AG08395 (cell line): ENCODE data around the gene GPC5.
"Not testable (repeated sequence)": the region's sequence is repeated elsewhere in the genome, so short reads cannot be mapped to it uniquely, and the experiment has no call there.

ENCODE experiments used
- DNase-seq: peaks from one replicate; pipeline ENCODE4 v3.0.0; 2012; ENCODE audit warnings: mixed read lengths, low spot score

The GPC5 gene

GRCh38 chr13:91649456-91649855 is 251.0 kb downstream of the GPC5 start:
- DNase-seq = no peak

- DNase-seq = no peak
Observed at GRCh38 chr13:91652404-91653301, 254.2 kb downstream of the GPC5 start.

GRCh38 chr13:91655731-91656130 is 257.3 kb downstream of the GPC5 start:
- DNase-seq = no peak

DNA sequence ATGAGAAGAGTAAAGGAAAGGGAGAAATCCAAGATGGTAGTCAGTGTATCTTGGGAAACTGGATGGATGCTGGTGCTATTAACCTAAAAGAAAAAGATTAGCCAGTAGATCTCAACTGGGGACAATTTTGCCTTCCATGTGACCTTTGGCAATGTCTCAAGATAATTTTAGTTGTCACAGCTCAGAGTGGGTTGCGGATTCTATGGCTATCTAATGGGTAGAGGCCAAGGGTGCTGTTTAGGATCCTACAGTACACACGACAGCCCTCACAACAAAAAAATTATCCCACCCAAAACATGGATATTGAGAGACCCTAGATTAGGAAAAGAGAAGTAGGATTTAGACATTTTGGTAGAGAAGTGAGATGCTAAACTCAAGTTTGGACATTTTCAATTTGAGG is 258.9 kb downstream of the GPC5 start:
- no peak for DNase-seq

DNA sequence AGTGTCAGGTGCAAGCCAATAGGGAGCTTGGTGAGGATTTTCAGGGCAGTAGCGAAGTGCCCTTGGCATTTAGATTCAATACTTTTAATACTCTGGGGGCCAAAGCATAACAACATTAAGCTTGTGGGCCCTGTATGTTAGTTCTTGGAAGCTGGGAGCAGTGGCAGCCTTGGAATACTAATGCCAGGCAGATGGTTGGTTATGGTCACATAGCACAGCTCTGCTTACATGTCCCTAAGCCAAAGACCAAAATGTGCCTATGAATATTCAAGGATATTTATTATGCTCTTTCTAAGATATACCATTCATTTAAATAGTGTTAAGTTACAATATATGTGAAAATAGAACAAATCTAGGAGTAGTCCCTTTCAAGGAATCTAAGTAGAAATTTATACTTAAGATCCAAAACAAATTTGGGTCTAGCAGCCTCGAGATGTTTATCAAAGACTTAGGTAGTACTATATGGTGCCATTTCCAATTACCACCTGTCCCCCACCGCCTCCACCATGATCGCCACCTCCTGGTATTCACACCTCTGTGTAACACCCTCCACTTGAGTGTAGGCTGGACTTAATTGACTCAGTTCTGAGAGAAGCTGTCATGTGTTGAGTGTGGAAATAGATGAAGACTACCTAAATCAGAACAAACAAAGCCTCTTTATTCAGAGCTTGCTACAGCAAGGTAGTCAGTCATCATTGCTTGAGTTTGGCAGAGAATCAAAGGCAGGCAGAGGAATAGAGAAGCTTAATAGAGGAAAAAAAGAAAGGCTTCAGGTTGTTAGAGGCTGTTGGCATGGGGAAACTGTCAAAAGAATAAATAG is 261.0 kb downstream of the GPC5 start:
- no peak for DNase-seq

- no peak for DNase-seq
Observed at GRCh38 chr13:91660076-91660415, 261.6 kb downstream of the GPC5 start.

DNA sequence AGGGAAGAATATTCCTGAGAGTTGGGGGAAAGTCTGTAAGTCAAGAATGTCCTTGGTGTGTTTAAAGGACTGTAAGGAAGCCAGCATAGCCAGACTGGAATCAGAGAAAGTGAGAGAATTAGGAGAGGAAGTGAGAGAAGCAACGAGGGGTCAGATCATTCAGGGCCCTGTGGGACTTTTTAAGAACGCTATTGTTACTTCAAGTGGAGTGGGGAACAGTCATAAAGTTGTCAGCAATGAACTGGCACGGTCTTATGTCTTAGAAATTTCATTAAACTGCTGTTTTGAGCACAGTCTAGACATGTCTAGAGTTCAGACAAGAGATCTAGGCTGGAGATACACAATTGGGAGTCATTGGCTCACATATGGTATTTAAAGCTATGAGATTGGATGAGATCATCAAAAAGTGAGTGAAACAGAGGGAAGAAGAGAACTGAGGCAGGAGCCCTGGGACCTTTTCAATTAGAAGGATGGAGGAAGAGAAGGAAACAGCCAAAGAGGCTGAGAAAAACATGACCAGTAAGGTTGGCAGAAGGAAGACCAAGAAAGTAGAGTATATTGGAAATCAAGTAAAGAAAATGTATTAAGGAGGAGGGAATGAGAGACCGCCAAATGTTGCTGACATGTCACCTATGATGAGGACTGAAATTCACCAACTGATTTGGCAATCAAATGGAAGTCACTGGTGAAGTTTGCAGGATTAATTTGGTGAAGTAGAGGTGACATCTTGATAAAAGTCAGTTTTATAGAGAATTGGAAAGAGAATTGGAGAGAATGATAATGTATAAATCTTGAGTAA is 263.5 kb downstream of the GPC5 start:
- DNase-seq = no peak

DNA sequence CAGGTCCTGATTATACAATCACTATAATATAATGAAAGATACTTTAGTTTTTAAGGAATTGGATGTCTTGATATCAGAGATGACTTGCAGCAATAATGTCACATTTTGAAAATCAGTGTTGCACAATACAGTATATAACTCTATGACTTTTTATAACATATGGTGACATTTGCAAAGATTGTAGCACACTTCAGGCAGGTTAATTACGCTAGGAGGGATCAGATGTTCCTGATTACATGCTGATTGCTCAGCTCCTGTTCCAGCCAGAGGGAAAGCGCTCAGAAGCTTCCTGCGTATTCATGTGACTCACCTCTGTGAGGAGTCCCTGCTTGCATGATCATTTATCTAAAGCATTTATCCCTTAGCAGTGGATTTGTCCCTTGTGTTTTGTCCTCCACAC is 265.6 kb downstream of the GPC5 start:
- no peak for DNase-seq

DNA sequence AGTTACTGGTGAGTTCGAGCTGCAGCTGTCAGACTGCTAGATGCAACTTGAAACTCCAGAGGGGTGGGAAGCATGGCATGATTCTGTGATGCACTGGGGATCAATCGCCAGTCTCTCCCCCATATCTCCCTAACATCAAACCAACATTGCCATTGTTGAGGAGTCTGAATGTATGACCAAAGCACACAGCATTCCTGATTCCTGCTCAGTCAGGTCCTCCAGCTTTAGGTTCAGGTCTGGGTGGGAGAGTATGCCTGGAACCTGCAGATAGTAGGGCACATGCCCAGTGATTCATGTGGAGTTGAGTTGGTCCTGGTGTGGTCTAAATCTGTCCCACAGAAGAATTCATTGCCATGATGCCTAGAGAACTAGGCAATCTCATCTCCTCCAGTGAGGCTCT is 269.1 kb downstream of the GPC5 start:
- DNase-seq = no peak

- DNase-seq = no peak
Observed at GRCh38 chr13:91668866-91669495, 270.6 kb downstream of the GPC5 start.

DNA sequence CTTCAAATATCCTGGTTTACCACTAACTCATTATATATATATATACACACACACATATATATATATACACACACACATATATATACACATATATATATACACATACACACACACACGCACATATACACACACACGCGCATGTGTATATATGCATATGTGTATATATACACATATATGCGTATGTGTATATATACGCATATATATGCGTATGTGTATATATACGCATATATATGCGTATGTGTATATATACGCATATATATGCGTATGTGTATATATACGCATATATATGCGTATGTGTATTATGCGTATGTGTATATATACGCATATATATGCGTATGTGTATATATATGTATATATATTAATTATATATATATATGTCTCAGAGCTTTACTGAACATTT is 275.9 kb downstream of the GPC5 start:
- DNase-seq = not testable (repeated sequence)

DNA sequence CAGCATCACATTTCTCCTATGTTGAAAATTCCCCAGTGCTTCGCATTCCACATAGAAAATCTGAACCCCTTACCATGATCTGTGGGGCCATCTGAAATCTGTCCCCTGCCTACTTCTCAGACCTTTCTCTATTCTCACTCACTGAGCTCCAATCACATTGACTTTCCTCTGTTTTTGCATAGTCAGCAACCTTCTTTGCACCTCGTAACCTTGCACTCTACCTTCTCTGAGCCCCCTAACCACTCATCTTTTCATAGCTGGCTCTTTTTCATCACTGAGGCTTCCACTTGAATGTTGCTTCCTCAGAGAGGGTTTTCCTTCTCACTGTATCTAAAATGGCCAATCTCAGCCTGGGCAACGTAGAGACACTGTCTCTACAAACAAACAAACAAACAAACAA is 286.3 kb downstream of the GPC5 start:
- DNase-seq = no peak

DNA sequence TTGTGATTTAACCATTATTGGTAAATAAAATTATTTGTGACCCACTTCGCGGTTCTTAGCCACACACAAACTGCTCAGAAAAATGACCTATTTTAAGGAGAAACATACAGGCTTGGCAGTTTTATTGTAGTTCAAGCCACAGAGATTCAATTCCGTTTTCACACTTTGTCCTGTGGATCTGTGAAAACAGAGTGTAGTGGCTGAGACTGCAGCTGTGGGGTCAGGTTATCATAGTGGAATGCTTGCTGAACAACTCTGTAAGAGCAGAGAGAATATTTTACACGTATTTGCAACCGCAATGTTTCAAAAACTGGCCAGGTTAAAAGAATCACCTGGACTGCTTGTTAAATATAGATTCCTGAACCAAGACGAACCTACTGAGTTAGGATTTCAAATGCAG is 292.5 kb downstream of the GPC5 start:
- no peak for DNase-seq

- no peak for DNase-seq
Observed at GRCh38 chr13:91693466-91693865, 295.0 kb downstream of the GPC5 start.

- DNase-seq = no peak
Observed at GRCh38 chr13:91698308-91698707, 299.9 kb downstream of the GPC5 start.

GRCh38 chr13:91698767-91699166 is 300.3 kb downstream of the GPC5 start:
- no peak for DNase-seq

- no peak for DNase-seq
Observed at GRCh38 chr13:91699863-91700262, 301.4 kb downstream of the GPC5 start.

DNA sequence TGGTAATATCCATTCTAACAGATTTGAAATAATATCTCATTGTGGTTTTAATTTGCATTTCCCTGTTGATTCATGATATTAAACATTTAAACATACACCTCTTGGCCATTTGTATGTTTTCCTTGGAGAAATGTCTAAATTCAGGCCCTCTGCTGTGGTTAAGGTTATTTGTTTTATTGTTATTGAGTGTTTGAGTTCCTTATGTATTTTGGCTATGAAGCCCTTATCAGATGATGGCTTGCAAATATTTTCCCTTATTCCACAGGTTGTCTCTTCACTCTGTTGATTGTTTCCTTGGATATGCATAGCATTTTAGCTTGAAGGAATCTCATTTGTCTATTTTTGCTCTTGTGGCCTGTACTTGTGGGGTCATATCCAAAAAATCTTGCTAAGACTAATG is 303.6 kb downstream of the GPC5 start:
- DNase-seq = no peak

GRCh38 chr13:91702411-91702810 is 304.0 kb downstream of the GPC5 start:
- DNase-seq = no peak

DNA sequence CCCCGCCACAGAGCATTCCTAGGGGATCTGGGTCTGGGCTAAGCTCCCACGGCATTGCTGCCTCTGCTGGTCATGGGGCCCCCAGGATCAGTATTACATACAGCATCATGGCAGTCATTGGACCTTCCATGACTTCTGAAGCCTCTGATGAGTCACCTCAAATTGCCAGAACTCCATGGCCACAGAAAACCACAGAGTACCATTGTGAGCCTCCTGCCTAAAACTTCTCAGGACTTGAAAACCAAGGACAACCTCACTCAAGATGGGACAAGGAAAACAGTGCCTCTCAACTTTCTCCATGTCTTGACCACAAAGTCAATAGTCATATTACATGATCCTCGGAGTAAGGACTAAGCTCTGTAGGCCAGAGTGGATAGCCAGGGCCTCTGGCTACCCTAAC is 306.0 kb downstream of the GPC5 start:
- DNase-seq = no peak

DNA sequence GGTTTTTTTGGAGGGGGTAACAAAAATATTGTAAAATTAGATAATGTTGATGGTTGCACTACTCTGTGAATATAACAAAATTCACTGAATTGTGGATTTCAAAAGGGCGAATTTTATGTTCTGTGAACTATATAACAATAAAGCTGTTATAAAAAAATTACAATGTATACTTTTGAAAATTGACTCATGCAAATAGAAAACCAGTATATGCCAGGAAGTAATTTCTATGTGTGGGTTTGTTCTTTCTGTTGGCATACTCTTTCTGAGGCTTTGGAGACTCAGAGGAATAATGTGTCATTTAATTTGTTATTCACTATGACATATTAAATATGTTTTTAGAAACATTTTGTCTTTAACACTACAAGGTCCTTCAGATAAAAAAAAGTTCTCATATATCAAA is 310.1 kb downstream of the GPC5 start:
- DNase-seq = no peak

DNA sequence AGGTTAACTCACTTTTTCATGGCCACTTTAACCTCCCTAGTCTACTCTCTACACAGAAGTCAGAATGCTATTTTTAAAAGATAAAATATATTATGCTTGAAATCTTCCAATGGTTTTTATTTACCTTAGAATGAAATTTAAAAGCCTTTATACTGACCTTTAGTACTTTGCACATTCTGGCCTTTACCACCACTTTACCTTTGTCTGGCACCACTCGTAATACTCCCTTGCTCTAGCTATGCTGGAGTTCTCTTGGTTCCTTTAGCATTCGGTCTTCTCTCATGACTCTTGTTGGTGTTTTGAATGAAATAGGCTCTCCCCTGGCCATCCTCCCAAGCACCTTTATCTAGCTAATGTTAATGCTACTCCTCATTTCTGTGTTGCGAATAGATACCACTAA is 310.8 kb downstream of the GPC5 start:
- no peak for DNase-seq
